ENCODE measurements around the gene UAP1L1. TPM values are rescaled to one million over a fixed set of nuclear protein-coding genes. Genes with fewer than 3 reads are reported as not detected.
A peak's percentile ranks its signal among the peaks of the same experiment; 100 is the strongest.

UAP1L1 gene
- total and polyA plus RNA-seq, 2 experiments from 2014 or later = 15.6 to 39.1 TPM

- Histone ChIP-seq H3K79me2 (no peaks in the 10 kb centered on the region), H3K36me3 (replicated peaks; ENCODE audit: insufficient read depth, low read depth) (no peaks in the 10 kb centered on the region), H3K27me3 (no peaks in the 10 kb centered on the region), H3K4me2 (peak overlapping the region; percentile 73), H3K4me3 (no peak overlapping the region), H2AFZ (no peak overlapping the region), H3K9me3 (ENCODE audit: low read depth) (no peaks in the 10 kb centered on the region), H4K20me1 (ENCODE audit: insufficient read depth, poor library complexity, severe bottlenecking) (no peaks in the 10 kb centered on the region), H3K4me1 (ENCODE audit: insufficient read depth) (peaks cover 3% of the 10 kb centered on the region), H3K9me2 (replicated peaks; ENCODE audit: insufficient read depth) (no peaks in the 10 kb centered on the region), H3K27ac (no peak overlapping the region)
- TF ChIP-seq EZH2 (IDR thresholded peaks at IDR 0.05; ENCODE audit: borderline replicate concordance) = no peak
- DNase-seq (ENCODE audit: low spot score) = no peak
- 4% methylated on average over 40 of the region's 52 CpGs for WGBS (ENCODE audit: low lambda C conversion rate, missing lambda C conversion rate)
These were observed 7.7 kb upstream of the UAP1L1 start for GRCh38 chr9:137069508-137070091.

GRCh38 chr9:137070201-137070905, 7.0 kb upstream of the UAP1L1 start, which contains the start of gene SAPCD2:
Gene SAPCD2 (minus strand): TSS chr9:137070557. CDS start chr9:137070460, 97 bp downstream.
- TF ChIP-seq EZH2phosphoT487 (IDR thresholded peaks at IDR 0.05; ENCODE audit: low read depth, severe bottlenecking, unreplicated experiment) = no peak
- no peak for TF ChIP-seq EZH2 (IDR thresholded peaks at IDR 0.05; ENCODE audit: borderline replicate concordance)
- TF ChIP-seq CTCF (IDR thresholded peaks at IDR 0.05; ENCODE audit: poor library complexity) = no peak
- Histone ChIP-seq H3K27me3 (no peaks in the 10 kb centered on the region), H3K4me2 (peak within 1 kb of the TSS; percentile 73), H2AFZ (no peak within 1 kb of the TSS), H3K36me3 (replicated peaks; ENCODE audit: insufficient read depth, low read depth) (no peaks in the 10 kb centered on the region), H4K20me1 (ENCODE audit: insufficient read depth, poor library complexity, severe bottlenecking) (no peaks in the 10 kb centered on the region), H3K4me3 (peak within 1 kb of the TSS; percentile 41), H3K27ac (peak within 1 kb of the TSS; percentile 49), H3K79me2 (no peaks in the 10 kb centered on the region), H3K4me1 (ENCODE audit: insufficient read depth) (peaks cover 3% of the 10 kb centered on the region), H3K9me2 (replicated peaks; ENCODE audit: insufficient read depth) (no peaks in the 10 kb centered on the region), H3K9me3 (ENCODE audit: low read depth) (no peaks in the 10 kb centered on the region)
- WGBS (ENCODE audit: low lambda C conversion rate, missing lambda C conversion rate) = 1% methylated on average over 58 of the region's 74 CpGs
- DNase-seq (ENCODE audit: low spot score) = peak; percentile 93

GRCh38 chr9:137070906-137071275, 6.4 kb upstream of the UAP1L1 start:
- Histone ChIP-seq H3K4me1 (ENCODE audit: insufficient read depth) (peaks cover 3% of the 10 kb centered on the region), H3K9me2 (replicated peaks; ENCODE audit: insufficient read depth) (no peaks in the 10 kb centered on the region), H4K20me1 (ENCODE audit: insufficient read depth, poor library complexity, severe bottlenecking) (no peaks in the 10 kb centered on the region), H3K4me3 (no peak overlapping the region), H3K27me3 (no peaks in the 10 kb centered on the region), H3K9me3 (ENCODE audit: low read depth) (no peaks in the 10 kb centered on the region), H3K27ac (peak overlapping the region; percentile 49), H3K4me2 (peak overlapping the region; percentile 73), H3K36me3 (replicated peaks; ENCODE audit: insufficient read depth, low read depth) (no peaks in the 10 kb centered on the region), H2AFZ (no peak overlapping the region), H3K79me2 (no peaks in the 10 kb centered on the region)
- TF ChIP-seq CTCF (IDR thresholded peaks at IDR 0.05; ENCODE audit: poor library complexity) = peak; percentile 10
- no peak for TF ChIP-seq EZH2 (IDR thresholded peaks at IDR 0.05; ENCODE audit: borderline replicate concordance)
- DNase-seq (ENCODE audit: low spot score) = no peak
- 34% methylated on average over 6 of the region's 6 CpGs for WGBS (ENCODE audit: low lambda C conversion rate, missing lambda C conversion rate)

- no peaks in the 10 kb centered on the region for H3K27me3 ChIP-seq
- no peaks in the 10 kb centered on the region for H3K36me3 ChIP-seq (replicated peaks; ENCODE audit: insufficient read depth, low read depth)
- 96% methylated on average over 2 of the region's 2 CpGs for WGBS (ENCODE audit: low lambda C conversion rate, missing lambda C conversion rate)
- TF ChIP-seq EZH2phosphoT487 (IDR thresholded peaks at IDR 0.05; ENCODE audit: low read depth, severe bottlenecking, unreplicated experiment) = no peak
- no peak for TF ChIP-seq CTCF (IDR thresholded peaks at IDR 0.05; ENCODE audit: poor library complexity)
- no peak for TF ChIP-seq EZH2 (IDR thresholded peaks at IDR 0.05; ENCODE audit: borderline replicate concordance)
- peak overlapping the region; percentile 49 for H3K27ac ChIP-seq
- no peaks in the 10 kb centered on the region for H4K20me1 ChIP-seq (ENCODE audit: insufficient read depth, poor library complexity, severe bottlenecking)
- no peak overlapping the region for H2AFZ ChIP-seq
- no peak overlapping the region for H3K4me3 ChIP-seq
- no peaks in the 10 kb centered on the region for H3K9me3 ChIP-seq (ENCODE audit: low read depth)
- H3K4me2 ChIP-seq = peak overlapping the region; percentile 73
- no peaks in the 10 kb centered on the region for H3K79me2 ChIP-seq
- peaks cover 3% of the 10 kb centered on the region for H3K4me1 ChIP-seq (ENCODE audit: insufficient read depth)
- no peaks in the 10 kb centered on the region for H3K9me2 ChIP-seq (replicated peaks; ENCODE audit: insufficient read depth)
- DNase-seq (ENCODE audit: low spot score) = no peak
These were observed 6.0 kb upstream of the UAP1L1 start for GRCh38 chr9:137071282-137071681.

Measured in hepatocyte (in vitro differentiated cells).